OCI-LY1 (cell line): Measurements from ENCODE around the gene CDH23.

ENCODE experiments used
- H2AFZ ChIP-seq: fragments of 200-600 bp; sonication (generic), shearing (Covaris generic); 2 replicates; pipeline ENCODE4 v1.6.0; 2014; ENCODE audit warnings: antibody characterized with exemption, mild to moderate bottlenecking, low read length
- H3F3A ChIP-seq: fragments of 200-600 bp; sonication (generic), shearing (Covaris generic); 2 replicates; pipeline ENCODE4 v1.6.0; 2014; ENCODE audit warnings: mild to moderate bottlenecking, antibody characterized with exemption, low read length, moderate library complexity; ENCODE audit not compliant: insufficient read depth
- H3K27ac ChIP-seq: fragments of 200-600 bp; sonication (generic); 2 replicates; pipeline ENCODE4 v1.5.1; 2014; ENCODE audit warnings: low read length, mixed run types, mild to moderate bottlenecking, low read depth; ENCODE audit not compliant: poor library complexity, severe bottlenecking
- H3K27me3 ChIP-seq: fragments of 200-600 bp; sonication (generic); 2 replicates; pipeline ENCODE4 v1.6.0; 2014; ENCODE audit warnings: antibody characterized with exemption, mild to moderate bottlenecking, low read length, moderate library complexity; ENCODE audit not compliant: insufficient read depth
- H3K36me3 ChIP-seq: fragments of 200-600 bp; sonication (generic); 2 replicates; pipeline ENCODE4 v1.6.1; 2014; ENCODE audit warnings: mild to moderate bottlenecking, antibody characterized with exemption, low read length, moderate library complexity, mixed read lengths; ENCODE audit not compliant: insufficient read depth
- H3K4me1 ChIP-seq: fragments of 200-600 bp; sonication (generic); 2 replicates; pipeline ENCODE4 v1.5.1; 2014; ENCODE audit warnings: mild to moderate bottlenecking, low read length, moderate library complexity; ENCODE audit not compliant: insufficient read depth, severe bottlenecking
- H3K4me2 ChIP-seq: fragments of 200-600 bp; sonication (generic), shearing (Covaris generic); 2 replicates; pipeline ENCODE4 v1.6.1; 2014; ENCODE audit warnings: low read length
- H3K4me3 ChIP-seq: fragments of 200-600 bp; sonication (generic); 2 replicates; pipeline ENCODE4 v1.5.1; 2014; ENCODE audit warnings: low read length, low read depth, mild to moderate bottlenecking, mixed read lengths; ENCODE audit not compliant: poor library complexity, severe bottlenecking
- H3K79me2 ChIP-seq: fragments of 200-600 bp; shearing (Covaris generic); 2 replicates; pipeline ENCODE4 v1.6.1; 2016; ENCODE audit warnings: mixed run types, low read length, mixed read lengths; ENCODE audit not compliant: insufficient read depth
- H3K9ac ChIP-seq: fragments of 200-600 bp; sonication (generic), shearing (Covaris generic); 2 replicates; pipeline ENCODE4 v1.6.1; 2014; ENCODE audit warnings: mild to moderate bottlenecking, low read length, mixed read lengths
- H3K9me2 ChIP-seq: fragments of 200-600 bp; sonication (generic), shearing (Covaris generic); 2 replicates; pipeline ENCODE4 v1.6.1; 2014; ENCODE audit warnings: low read depth, mild to moderate bottlenecking, low read length, mixed read lengths
- H3K9me3 ChIP-seq: fragments of 200-600 bp; shearing (Covaris generic); 2 replicates; pipeline ENCODE4 v1.6.1; 2014; ENCODE audit warnings: low read length, mixed read lengths
- H4K20me1 ChIP-seq: fragments of 200-600 bp; sonication (generic), shearing (Covaris generic); 2 replicates; pipeline ENCODE4 v1.6.0; 2016; ENCODE audit warnings: mild to moderate bottlenecking, low read length; ENCODE audit not compliant: insufficient read depth
- CTCF ChIP-seq: fragments of 200-600 bp; sonication (generic), shearing (Covaris generic); IDR thresholded peaks from 2 replicates; pipeline ENCODE4 v1.5.1; 2017; ENCODE audit warnings: mild to moderate bottlenecking, antibody characterized with exemption, low read length, moderate library complexity, mixed read lengths
- EZH2 ChIP-seq: fragments of 200-600 bp; sonication (generic), shearing (Covaris generic); IDR thresholded peaks from 2 replicates; pipeline ENCODE4 v1.8.0; 2017; ENCODE audit warnings: borderline replicate concordance, mixed run types, mild to moderate bottlenecking, antibody characterized with exemption, low read length, moderate library complexity, mixed read lengths

CDH23 gene

GRCh38 chr10:71396711-71397295 lies at the start of gene CDH23:
CDH23 (plus strand) TSS chr10:71396920; CDS start chr10:71439832, 42,912 bp downstream.
- Histone ChIP-seq H3K27ac (no peak within 1 kb of the TSS), H3K9me3 (no peaks in the 10 kb centered on the region), H3K79me2 (no peaks in the 10 kb centered on the region), H3K9me2 (no peaks in the 10 kb centered on the region), H3K4me3 (no peak within 1 kb of the TSS), H3F3A (no peaks in the 10 kb centered on the region), H3K9ac (no peak within 1 kb of the TSS), H3K4me2 (no peak within 1 kb of the TSS), H3K27me3 (0 out of 2 replicates have a peak, but pooled peaks cover 11% of the 10 kb centered on the region), H2AFZ (no peak within 1 kb of the TSS), H4K20me1 (no peaks in the 10 kb centered on the region), H3K4me1 (no peaks in the 10 kb centered on the region), H3K36me3 (no peaks in the 10 kb centered on the region)
- TF ChIP-seq CTCF (no peak), EZH2 (no peak)

- TF ChIP-seq EZH2 (no peak), CTCF (no peak)
- Histone ChIP-seq H3K4me1 (no peaks in the 10 kb centered on the region), H3K27me3 (no peaks in the 10 kb centered on the region), H2AFZ (no peak overlapping the region), H3K4me3 (no peak overlapping the region), H3K36me3 (no peaks in the 10 kb centered on the region), H3K4me2 (no peak overlapping the region), H3K79me2 (no peaks in the 10 kb centered on the region), H3K9me2 (no peaks in the 10 kb centered on the region), H3K9me3 (no peaks in the 10 kb centered on the region), H3K27ac (no peak overlapping the region), H3F3A (no peaks in the 10 kb centered on the region), H4K20me1 (no peaks in the 10 kb centered on the region), H3K9ac (no peak overlapping the region)
Observed at GRCh38 chr10:71347587-71348395, 48.9 kb upstream of the CDH23 start.

GRCh38 chr10:71348850-71349249 lies 47.9 kb upstream of the CDH23 start:
- no peak overlapping the region for H3K4me2 ChIP-seq
- no peaks in the 10 kb centered on the region for H3K9me2 ChIP-seq
- H3K9me3 ChIP-seq, result no peaks in the 10 kb centered on the region
- no peak overlapping the region for H3K9ac ChIP-seq
- H3K27me3 ChIP-seq, result no peaks in the 10 kb centered on the region
- H3K27ac ChIP-seq, result no peak overlapping the region
- no peaks in the 10 kb centered on the region for H4K20me1 ChIP-seq
- H3K4me1 ChIP-seq, result no peaks in the 10 kb centered on the region
- H3K79me2 ChIP-seq, result no peaks in the 10 kb centered on the region
- TF ChIP-seq CTCF, result no peak
- no peak for TF ChIP-seq EZH2
- H3K36me3 ChIP-seq, result no peaks in the 10 kb centered on the region
- H2AFZ ChIP-seq, result no peak overlapping the region
- H3F3A ChIP-seq, result no peaks in the 10 kb centered on the region
- no peak overlapping the region for H3K4me3 ChIP-seq
